B cell (primary cell): ENCODE results near the gene MRPL1. TPM values are rescaled to one million over a fixed set of nuclear protein-coding genes. Genes with fewer than 3 reads are reported as not detected.

ENCODE experiments used
- ATAC-seq: fragments of 200-7000 bp; cut with Tn5 transposase; one replicate; pipeline ENCODE4 v1.10.0; 2021; ENCODE audit warnings: low read depth, mild to moderate bottlenecking, moderate number of reproducible peaks, moderate library complexity
- CTCF ChIA-PET: fragments of 350-600 bp; sonication (Branson Sonifier 250); formaldehyde crosslinking; loops from one replicate; lab custom pipeline; 2021; ENCODE audit warnings: antibody characterized with exemption, inconsistent platforms; lab: Charles Lee
- POLR2A ChIA-PET: fragments of 350-600 bp; sonication (Branson Sonifier 250); formaldehyde crosslinking; loops from one replicate; lab custom pipeline; 2021; ENCODE audit warnings: antibody characterized with exemption; lab: Charles Lee
- DNase-seq: peaks from one replicate; pipeline ENCODE4 v3.0.0; 2013
- H2AFZ ChIP-seq: 2 replicates; pipeline ENCODE4 v1.6.1; 2012; ENCODE audit warnings: mild to moderate bottlenecking, low read depth, low read length; ENCODE audit not compliant: insufficient read depth, poor library complexity, severe bottlenecking
- H3K27ac ChIP-seq, 2 donors: 1 replicate in 1 of 2; 2 replicates in 1 of 2; pipeline ENCODE4 v1.5.1; 2012 to 2013; ENCODE audit warnings: low read length in 2 of 2, mild to moderate bottlenecking in 2 of 2, moderate library complexity in 1 of 2
- H3K27me3 ChIP-seq, 4 experiments: fragments of 200-600 bp in 1 of 4; sonication (generic) in 1 of 4; replicated peaks in 1 of 4; 1 replicate in 2 of 4; 2 replicates in 2 of 4; pipeline versions ENCODE4 v1.6.1 to v1.7.0; 2013 to 2016; ENCODE audit warnings: low read length in 3 of 4, mild to moderate bottlenecking in 2 of 4, mixed read lengths in 1 of 4, moderate library complexity in 1 of 4; ENCODE audit not compliant: insufficient read depth in 4 of 4, control insufficient read depth in 3 of 4; ENCODE audit errors: control extremely low read depth in 1 of 4
- H3K36me3 ChIP-seq, 2 experiments: replicated peaks in 1 of 2; 1 replicate in 1 of 2; 2 replicates in 1 of 2; pipeline versions ENCODE4 v1.6.1 to v1.7.1; 2013; ENCODE audit warnings: low read length in 1 of 2; ENCODE audit not compliant: insufficient read depth in 2 of 2, control insufficient read depth in 1 of 2; ENCODE audit errors: control extremely low read depth in 1 of 2, extremely low read depth in 1 of 2
- H3K4me1 ChIP-seq, 2 donors: fragments of 200-600 bp in 1 of 2; sonication (generic) in 1 of 2; 1 replicate in 1 of 2; 2 replicates in 1 of 2; pipeline versions ENCODE4 v1.5.1 to v1.6.1; 2013 to 2017; ENCODE audit warnings: low read length in 2 of 2; ENCODE audit not compliant: control insufficient read depth in 2 of 2, insufficient read depth in 2 of 2
- H3K4me2 ChIP-seq: replicated peaks from 2 replicates; pipeline ENCODE3; 2012; ENCODE audit warnings: mild to moderate bottlenecking, low read depth, low read length; ENCODE audit not compliant: poor library complexity, severe bottlenecking
- H3K4me3 ChIP-seq, 5 experiments: fragments of 200-600 bp in 1 of 5; sonication (generic) in 1 of 5; 1 replicate in 3 of 5; 2 replicates in 2 of 5; pipeline versions ENCODE4 v1.5.1 to v1.7.0; 2011 to 2016; ENCODE audit warnings: low read length in 4 of 5, mild to moderate bottlenecking in 4 of 5, low read depth in 2 of 5, control low read depth in 1 of 5, moderate library complexity in 1 of 5; ENCODE audit not compliant: insufficient read depth in 1 of 5; ENCODE audit errors: control extremely low read depth in 1 of 5, extremely low read depth in 1 of 5
- H3K79me2 ChIP-seq: fragments of 200-600 bp; sonication (generic); one replicate; pipeline ENCODE4 v1.6.0; 2016; ENCODE audit warnings: low read length; ENCODE audit not compliant: control insufficient read depth, insufficient read depth
- H3K9ac ChIP-seq: fragments of 200-600 bp; sonication (generic); 2 replicates; pipeline ENCODE4 v1.6.1; 2017; ENCODE audit warnings: mild to moderate bottlenecking, low read length, moderate library complexity
- H3K9me3 ChIP-seq, 3 donors: one replicate each; pipeline versions ENCODE4 v1.6.1 to v1.7.1; 2013; ENCODE audit warnings: low read length in 2 of 3; ENCODE audit not compliant: control insufficient read depth in 2 of 3, insufficient read depth in 1 of 3; ENCODE audit errors: control extremely low read depth in 1 of 3
- H4K20me1 ChIP-seq: 2 replicates; pipeline ENCODE4 v1.6.0; 2012; ENCODE audit warnings: mild to moderate bottlenecking, low read length; ENCODE audit not compliant: insufficient read depth, control insufficient read depth, poor library complexity, severe bottlenecking
- H3K27ac Mint-ChIP-seq: one replicate; pipeline ENCODE4 v1.8.0; 2021; ENCODE audit warnings: mixed read lengths
- H3K27me3 Mint-ChIP-seq: one replicate; pipeline ENCODE4 v1.8.0; 2021; ENCODE audit warnings: mixed read lengths
- H3K4me1 Mint-ChIP-seq: one replicate; pipeline ENCODE4 v1.8.0; 2021; ENCODE audit warnings: mixed read lengths
- H3K4me3 Mint-ChIP-seq: one replicate; pipeline ENCODE4 v1.8.0; 2021; ENCODE audit warnings: mixed read lengths
- H3K9me3 Mint-ChIP-seq: one replicate; pipeline ENCODE4 v1.8.0; 2022; ENCODE audit warnings: mixed read lengths; ENCODE audit not compliant: insufficient read depth
- CTCF ChIP-seq: fragments of 200-600 bp; IDR thresholded peaks from one replicate; pipeline ENCODE4 v1.8.0; 2022; ENCODE audit warnings: antibody characterized with exemption, mild to moderate bottlenecking
- EZH2 ChIP-seq: IDR thresholded peaks from 2 replicates; pipeline ENCODE4 v1.6.1; 2012; ENCODE audit warnings: borderline replicate concordance, low read depth, mild to moderate bottlenecking, moderate library complexity, low read length; ENCODE audit not compliant: insufficient read depth, poor library complexity, severe bottlenecking
- WGBS: methylation state at CpG from one replicate; pipeline ENCODE4 v1.1.5; 2013; ENCODE audit warnings: missing lambda C conversion rate; ENCODE audit not compliant: insufficient coverage; 5-methylcytosine and 5-hydroxymethylcytosine counted together
- intact Hi-C: fragments of 100-400 bp; cut with micrococcal nuclease; formaldehyde crosslinking; loops from one replicate; pipeline ENCODE4 v1.10.0; 2022
- polyA plus RNA-seq: library from polyadenylated mRNA; depleted of rRNA; stranded (reverse); fragments of >200 nt; gene quantifications from 2 replicates; pipeline ENCODE4 v1.2.3, GENCODE V29; 2012
- total RNA-seq, 2 donors: library from RNA; stranded (reverse); fragments of 120-200 nt in 1 of 2; gene quantifications; 1 replicate in 1 of 2; 2 replicates in 1 of 2; pipeline versions ENCODE4 v1.2.3 to v1.2.4, GENCODE V29; 2013 to 2022

The MRPL1 gene
- total and polyA plus RNA-seq, 2 donors (not counting 1 experiment from before 2014, with no cell fraction given) = 22.3 to 23.3 TPM

GRCh38 chr4:77849278-77849965 is 13.2 kb upstream of the MRPL1 start:
- Histone ChIP-seq H3K4me2 (no peak overlapping the region), H3K4me3 (no peak overlapping the region), H3K79me2 (peaks cover 9% of the 10 kb centered on the region), H3K36me3 (no peaks in the 10 kb centered on the region), H3K27me3 (no peaks in the 10 kb centered on the region), H3K27ac (no peak overlapping the region), H3K9me3 (no peaks in the 10 kb centered on the region), H3K9ac (no peak overlapping the region), H3K4me1 (peaks cover 21 to 22% of the 10 kb centered on the region in 2 donors), H2AFZ (no peak overlapping the region), H4K20me1 (no peaks in the 10 kb centered on the region)
- Mint-ChIP-seq H3K4me3 (no peak overlapping the region), H3K4me1 (peaks cover 26% of the 10 kb centered on the region), H3K27me3 (no peaks in the 10 kb centered on the region), H3K9me3 (no peaks in the 10 kb centered on the region), H3K27ac (no peak overlapping the region)
- CTCF ChIA-PET = interaction anchor here (0.8 kb wide), 1 partner anchor 13 kb away, joined by 3 read pairs; no protein-coding TSS in a partner anchor
- intact Hi-C loops = no loop called here
- 93% methylated on average over 8 of the region's 12 CpGs for WGBS
- TF ChIP-seq EZH2 (no peak), CTCF (no peak)
- DNase-seq = no peak
- no peak for ATAC-seq
- POLR2A ChIA-PET = no interaction called here
